HepG2 (cell line): ENCODE data around the gene PHF14. TPM values are rescaled to one million over a fixed set of nuclear protein-coding genes. Genes with fewer than 3 reads are reported as not detected.

Source experiments
- AHR ChIP-seq: IDR thresholded peaks from 2 replicates; pipeline ENCODE4 v1.6.1; 2018; ENCODE audit warnings: missing genetic modification reagents, missing compliant biosample characterization
- GATAD1 ChIP-seq: IDR thresholded peaks from 2 replicates; pipeline ENCODE4 v1.6.1; 2016; ENCODE audit warnings: missing genetic modification reagents, missing compliant biosample characterization
- HNF4A ChIP-seq: sonication (generic); formaldehyde crosslinking; IDR thresholded peaks from 2 replicates; pipeline ENCODE4 v1.4.0; 2020; ENCODE audit warnings: missing genetic modification reagents
- HOXA9 ChIP-seq: sonication (generic); formaldehyde crosslinking; IDR thresholded peaks from 2 replicates; pipeline ENCODE4 v1.8.1; 2022; ENCODE audit warnings: missing genetic modification reagents, mild to moderate bottlenecking, moderate library complexity, borderline replicate concordance
- MTA1 ChIP-seq: sonication (generic); formaldehyde crosslinking; IDR thresholded peaks from 2 replicates; pipeline ENCODE4 v1.4.0; 2020; ENCODE audit warnings: missing genetic modification reagents, mild to moderate bottlenecking, borderline replicate concordance
- PHF21A ChIP-seq: sonication (generic); formaldehyde crosslinking; IDR thresholded peaks from 2 replicates; pipeline ENCODE4 v1.5.0; 2020; ENCODE audit warnings: mild to moderate bottlenecking, missing genetic modification reagents
- SMARCE1 ChIP-seq: fragments of 450-650 bp; IDR thresholded peaks from 2 replicates; pipeline ENCODE4 v1.6.1; 2017; ENCODE audit warnings: borderline replicate concordance
- SMYD3 ChIP-seq: sonication (generic); formaldehyde crosslinking; IDR thresholded peaks from 2 replicates; pipeline ENCODE4 v1.8.1; 2023; ENCODE audit warnings: mild to moderate bottlenecking, missing genetic modification reagents
- TAF1 ChIP-seq: sonication (generic); formaldehyde crosslinking; IDR thresholded peaks from 2 replicates; pipeline ENCODE4 v1.4.0; 2020; ENCODE audit warnings: missing genetic modification reagents
- TSC22D2 ChIP-seq: sonication (generic); formaldehyde crosslinking; IDR thresholded peaks from 2 replicates; pipeline ENCODE4 v1.5.1; 2020; ENCODE audit warnings: missing genetic modification reagents, mild to moderate bottlenecking, borderline replicate concordance
- ZBED4 ChIP-seq: sonication (generic); formaldehyde crosslinking; IDR thresholded peaks from 2 replicates; pipeline ENCODE4 v1.4.0; 2020; ENCODE audit warnings: missing genetic modification reagents, borderline replicate concordance
- ZNF12 ChIP-seq: sonication (generic); formaldehyde crosslinking; IDR thresholded peaks from 2 replicates; pipeline ENCODE4 v1.5.0; 2020; ENCODE audit warnings: missing genetic modification reagents
- polyA plus RNA-seq, 8 experiments: library from polyadenylated mRNA; depleted of rRNA in 3 of 8; stranded (reverse) in 7 of 8; unstranded in 1 of 8; fragments of >200 nt; fragmentation: Illumina TruSeq in 4 of 8; extraction: Trizol in 4 of 8; gene quantifications; 2 replicates each; pipeline versions ENCODE4 v1.2.1 to v1.2.3, GENCODE V29; 2011 to 2016; ENCODE audit warnings: low read depth in 4 of 8, missing spikeins in 1 of 8, mixed read lengths in 1 of 8; ENCODE audit not compliant: insufficient read depth in 1 of 8
- total RNA-seq, 5 experiments: library from RNA; depleted of rRNA; stranded (reverse); fragments of >200 nt; fragmentation: Illumina TruSeq; extraction: Trizol; gene quantifications; 2 replicates each; pipeline ENCODE4 v1.2.3, GENCODE V29; 2016; ENCODE audit warnings: low read depth in 1 of 5
- TF ChIP-seq, protein P1 (sequence below): sonication (generic); formaldehyde crosslinking; conservative IDR thresholded peaks from 2 replicates; pipeline ENCODE4 v1.4.0; 2020; ENCODE audit warnings: mild to moderate bottlenecking, missing genetic modification reagents, moderate library complexity
- TF ChIP-seq, protein P2 (sequence below): IDR thresholded peaks from 2 replicates; pipeline ENCODE4 v1.6.1; 2012; ENCODE audit warnings: low read length, improper control_type of control experiment
- TF ChIP-seq, protein P3 (sequence below): sonication (generic); formaldehyde crosslinking; IDR thresholded peaks from 2 replicates; pipeline ENCODE4 v1.4.0; 2020; ENCODE audit warnings: mild to moderate bottlenecking, missing genetic modification reagents, borderline replicate concordance

The PHF14 gene
- total and polyA plus RNA-seq, 2 of the 13 experiments (the other 11 are each of a cell fraction or from before 2014, with no cell fraction given): 18.9 to 68.7 TPM

GRCh38 chr7:10950494-10950893 is 23.2 kb upstream of the PHF14 start (continued):
- TF ChIP-seq, protein P1, sequence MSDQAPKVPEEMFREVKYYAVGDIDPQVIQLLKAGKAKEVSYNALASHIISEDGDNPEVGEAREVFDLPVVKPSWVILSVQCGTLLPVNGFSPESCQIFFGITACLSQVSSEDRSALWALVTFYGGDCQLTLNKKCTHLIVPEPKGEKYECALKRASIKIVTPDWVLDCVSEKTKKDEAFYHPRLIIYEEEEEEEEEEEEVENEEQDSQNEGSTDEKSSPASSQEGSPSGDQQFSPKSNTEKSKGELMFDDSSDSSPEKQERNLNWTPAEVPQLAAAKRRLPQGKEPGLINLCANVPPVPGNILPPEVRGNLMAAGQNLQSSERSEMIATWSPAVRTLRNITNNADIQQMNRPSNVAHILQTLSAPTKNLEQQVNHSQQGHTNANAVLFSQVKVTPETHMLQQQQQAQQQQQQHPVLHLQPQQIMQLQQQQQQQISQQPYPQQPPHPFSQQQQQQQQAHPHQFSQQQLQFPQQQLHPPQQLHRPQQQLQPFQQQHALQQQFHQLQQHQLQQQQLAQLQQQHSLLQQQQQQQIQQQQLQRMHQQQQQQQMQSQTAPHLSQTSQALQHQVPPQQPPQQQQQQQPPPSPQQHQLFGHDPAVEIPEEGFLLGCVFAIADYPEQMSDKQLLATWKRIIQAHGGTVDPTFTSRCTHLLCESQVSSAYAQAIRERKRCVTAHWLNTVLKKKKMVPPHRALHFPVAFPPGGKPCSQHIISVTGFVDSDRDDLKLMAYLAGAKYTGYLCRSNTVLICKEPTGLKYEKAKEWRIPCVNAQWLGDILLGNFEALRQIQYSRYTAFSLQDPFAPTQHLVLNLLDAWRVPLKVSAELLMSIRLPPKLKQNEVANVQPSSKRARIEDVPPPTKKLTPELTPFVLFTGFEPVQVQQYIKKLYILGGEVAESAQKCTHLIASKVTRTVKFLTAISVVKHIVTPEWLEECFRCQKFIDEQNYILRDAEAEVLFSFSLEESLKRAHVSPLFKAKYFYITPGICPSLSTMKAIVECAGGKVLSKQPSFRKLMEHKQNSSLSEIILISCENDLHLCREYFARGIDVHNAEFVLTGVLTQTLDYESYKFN (CRISPR knock-in tag): 0 out of 2 replicates have a peak, but pooled peaks have one; percentile 29
- TF ChIP-seq ZBED4 (CRISPR knock-in tag) (no peak), TSC22D2 (CRISPR knock-in tag) (no peak), MTA1 (CRISPR knock-in tag) (no peak), TAF1 (CRISPR knock-in tag) (no peak), SMARCE1 (no peak), AHR (CRISPR knock-in tag) (no peak), HOXA9 (CRISPR knock-in tag) (no peak), HNF4A (CRISPR knock-in tag) (no peak), ZNF12 (CRISPR knock-in tag) (no peak), GATAD1 (CRISPR knock-in tag) (no peak), SMYD3 (CRISPR knock-in tag) (no peak), PHF21A (0 out of 2 replicates have a peak, but pooled peaks have one; percentile 38)
- TF ChIP-seq, protein P2, sequence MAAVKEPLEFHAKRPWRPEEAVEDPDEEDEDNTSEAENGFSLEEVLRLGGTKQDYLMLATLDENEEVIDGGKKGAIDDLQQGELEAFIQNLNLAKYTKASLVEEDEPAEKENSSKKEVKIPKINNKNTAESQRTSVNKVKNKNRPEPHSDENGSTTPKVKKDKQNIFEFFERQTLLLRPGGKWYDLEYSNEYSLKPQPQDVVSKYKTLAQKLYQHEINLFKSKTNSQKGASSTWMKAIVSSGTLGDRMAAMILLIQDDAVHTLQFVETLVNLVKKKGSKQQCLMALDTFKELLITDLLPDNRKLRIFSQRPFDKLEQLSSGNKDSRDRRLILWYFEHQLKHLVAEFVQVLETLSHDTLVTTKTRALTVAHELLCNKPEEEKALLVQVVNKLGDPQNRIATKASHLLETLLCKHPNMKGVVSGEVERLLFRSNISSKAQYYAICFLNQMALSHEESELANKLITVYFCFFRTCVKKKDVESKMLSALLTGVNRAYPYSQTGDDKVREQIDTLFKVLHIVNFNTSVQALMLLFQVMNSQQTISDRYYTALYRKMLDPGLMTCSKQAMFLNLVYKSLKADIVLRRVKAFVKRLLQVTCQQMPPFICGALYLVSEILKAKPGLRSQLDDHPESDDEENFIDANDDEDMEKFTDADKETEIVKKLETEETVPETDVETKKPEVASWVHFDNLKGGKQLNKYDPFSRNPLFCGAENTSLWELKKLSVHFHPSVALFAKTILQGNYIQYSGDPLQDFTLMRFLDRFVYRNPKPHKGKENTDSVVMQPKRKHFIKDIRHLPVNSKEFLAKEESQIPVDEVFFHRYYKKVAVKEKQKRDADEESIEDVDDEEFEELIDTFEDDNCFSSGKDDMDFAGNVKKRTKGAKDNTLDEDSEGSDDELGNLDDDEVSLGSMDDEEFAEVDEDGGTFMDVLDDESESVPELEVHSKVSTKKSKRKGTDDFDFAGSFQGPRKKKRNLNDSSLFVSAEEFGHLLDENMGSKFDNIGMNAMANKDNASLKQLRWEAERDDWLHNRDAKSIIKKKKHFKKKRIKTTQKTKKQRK: no peak
- TF ChIP-seq, protein P3, sequence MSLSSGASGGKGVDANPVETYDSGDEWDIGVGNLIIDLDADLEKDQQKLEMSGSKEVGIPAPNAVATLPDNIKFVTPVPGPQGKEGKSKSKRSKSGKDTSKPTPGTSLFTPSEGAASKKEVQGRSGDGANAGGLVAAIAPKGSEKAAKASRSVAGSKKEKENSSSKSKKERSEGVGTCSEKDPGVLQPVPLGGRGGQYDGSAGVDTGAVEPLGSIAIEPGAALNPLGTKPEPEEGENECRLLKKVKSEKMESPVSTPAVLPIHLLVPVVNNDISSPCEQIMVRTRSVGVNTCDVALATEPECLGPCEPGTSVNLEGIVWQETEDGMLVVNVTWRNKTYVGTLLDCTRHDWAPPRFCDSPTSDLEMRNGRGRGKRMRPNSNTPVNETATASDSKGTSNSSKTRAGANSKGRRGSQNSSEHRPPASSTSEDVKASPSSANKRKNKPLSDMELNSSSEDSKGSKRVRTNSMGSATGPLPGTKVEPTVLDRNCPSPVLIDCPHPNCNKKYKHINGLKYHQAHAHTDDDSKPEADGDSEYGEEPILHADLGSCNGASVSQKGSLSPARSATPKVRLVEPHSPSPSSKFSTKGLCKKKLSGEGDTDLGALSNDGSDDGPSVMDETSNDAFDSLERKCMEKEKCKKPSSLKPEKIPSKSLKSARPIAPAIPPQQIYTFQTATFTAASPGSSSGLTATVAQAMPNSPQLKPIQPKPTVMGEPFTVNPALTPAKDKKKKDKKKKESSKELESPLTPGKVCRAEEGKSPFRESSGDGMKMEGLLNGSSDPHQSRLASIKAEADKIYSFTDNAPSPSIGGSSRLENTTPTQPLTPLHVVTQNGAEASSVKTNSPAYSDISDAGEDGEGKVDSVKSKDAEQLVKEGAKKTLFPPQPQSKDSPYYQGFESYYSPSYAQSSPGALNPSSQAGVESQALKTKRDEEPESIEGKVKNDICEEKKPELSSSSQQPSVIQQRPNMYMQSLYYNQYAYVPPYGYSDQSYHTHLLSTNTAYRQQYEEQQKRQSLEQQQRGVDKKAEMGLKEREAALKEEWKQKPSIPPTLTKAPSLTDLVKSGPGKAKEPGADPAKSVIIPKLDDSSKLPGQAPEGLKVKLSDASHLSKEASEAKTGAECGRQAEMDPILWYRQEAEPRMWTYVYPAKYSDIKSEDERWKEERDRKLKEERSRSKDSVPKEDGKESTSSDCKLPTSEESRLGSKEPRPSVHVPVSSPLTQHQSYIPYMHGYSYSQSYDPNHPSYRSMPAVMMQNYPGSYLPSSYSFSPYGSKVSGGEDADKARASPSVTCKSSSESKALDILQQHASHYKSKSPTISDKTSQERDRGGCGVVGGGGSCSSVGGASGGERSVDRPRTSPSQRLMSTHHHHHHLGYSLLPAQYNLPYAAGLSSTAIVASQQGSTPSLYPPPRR (CRISPR knock-in tag): no peak
